C4-2B (cell line): ENCODE measurements around the gene MKRN1.

Experiments used
- ZFX ChIP-seq: fragments of 450-650 bp; IDR thresholded peaks from 2 replicates; pipeline ENCODE4 v1.6.1; 2017
- TF ChIP-seq, protein P1 (sequence below): fragments of 450-650 bp; conservative IDR thresholded peaks from 2 replicates; pipeline ENCODE4 v1.5.1; 2017; ENCODE audit warnings: mild to moderate bottlenecking

DNA sequence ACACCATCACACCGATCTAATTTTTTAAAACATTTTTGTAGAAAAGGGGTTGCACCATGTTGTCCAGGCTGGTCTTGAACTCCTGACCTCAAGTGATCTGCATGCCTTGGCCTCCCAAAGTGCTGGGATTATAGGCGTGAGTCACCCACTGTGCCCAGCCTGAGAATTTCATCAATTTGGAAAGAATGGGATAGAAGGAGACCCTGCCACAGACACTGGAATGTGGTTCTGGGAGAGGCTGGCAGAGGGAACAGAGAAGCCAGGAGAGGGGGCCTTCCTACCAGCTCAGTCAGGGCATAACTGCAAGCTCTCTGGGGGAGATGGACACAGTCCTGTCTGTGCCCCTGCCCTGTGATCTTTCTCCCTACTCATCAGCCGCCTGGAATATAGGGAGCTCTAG is 42.1 kb upstream of the MKRN1 start:
- TF ChIP-seq, protein P1, sequence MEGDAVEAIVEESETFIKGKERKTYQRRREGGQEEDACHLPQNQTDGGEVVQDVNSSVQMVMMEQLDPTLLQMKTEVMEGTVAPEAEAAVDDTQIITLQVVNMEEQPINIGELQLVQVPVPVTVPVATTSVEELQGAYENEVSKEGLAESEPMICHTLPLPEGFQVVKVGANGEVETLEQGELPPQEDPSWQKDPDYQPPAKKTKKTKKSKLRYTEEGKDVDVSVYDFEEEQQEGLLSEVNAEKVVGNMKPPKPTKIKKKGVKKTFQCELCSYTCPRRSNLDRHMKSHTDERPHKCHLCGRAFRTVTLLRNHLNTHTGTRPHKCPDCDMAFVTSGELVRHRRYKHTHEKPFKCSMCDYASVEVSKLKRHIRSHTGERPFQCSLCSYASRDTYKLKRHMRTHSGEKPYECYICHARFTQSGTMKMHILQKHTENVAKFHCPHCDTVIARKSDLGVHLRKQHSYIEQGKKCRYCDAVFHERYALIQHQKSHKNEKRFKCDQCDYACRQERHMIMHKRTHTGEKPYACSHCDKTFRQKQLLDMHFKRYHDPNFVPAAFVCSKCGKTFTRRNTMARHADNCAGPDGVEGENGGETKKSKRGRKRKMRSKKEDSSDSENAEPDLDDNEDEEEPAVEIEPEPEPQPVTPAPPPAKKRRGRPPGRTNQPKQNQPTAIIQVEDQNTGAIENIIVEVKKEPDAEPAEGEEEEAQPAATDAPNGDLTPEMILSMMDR, result no peak
- TF ChIP-seq ZFX, result no peak
